GM12878 (cell line): Measurements from ENCODE around the gene CLSTN2. TPM values are rescaled to one million over a fixed set of nuclear protein-coding genes. Genes with fewer than 3 reads are reported as not detected.

Experiments used
- ATAC-seq: fragments of 200-7000 bp; cut with Tn5 transposase; 3 replicates; pipeline ENCODE4 v1.9.1; 2020; ENCODE audit warnings: mild to moderate bottlenecking, moderate library complexity
- BruUV-seq: library from RNA; stranded (reverse); fragments of 400-500 nt; replicated peaks from 2 replicates; lab custom pipeline; 2021; lab: Mats Ljungman, UMichigan
- CTCF ChIA-PET: fragments of 300-600 bp; sonication (Branson Sonifier 250); formaldehyde crosslinking; extraction: SDS; loops from one replicate; lab custom pipeline; 2021; ENCODE audit warnings: inconsistent platforms; lab: Yijun Ruan, JAX
- POLR2A ChIA-PET: fragments of 350-600 bp; formaldehyde crosslinking; extraction: SDS; loops from one replicate; lab custom pipeline; 2021; ENCODE audit warnings: inconsistent platforms; lab: Charles Lee
- RAD21 ChIA-PET: fragments of 300-600 bp; sonication (Branson Sonifier 250); formaldehyde crosslinking; loops from one replicate; lab custom pipeline; 2023; ENCODE audit warnings: antibody characterized with exemption; ENCODE audit not compliant: unreplicated experiment; lab: Charles Lee
- SMC1A ChIA-PET: fragments of 300-600 bp; sonication (Branson Sonifier 250); formaldehyde crosslinking; loops from one replicate; lab custom pipeline; 2023; ENCODE audit not compliant: unreplicated experiment, uncharacterized antibody; lab: Charles Lee
- DNase-seq: peaks from one replicate; pipeline ENCODE4 v3.0.0-alpha.2; 2011; ENCODE audit warnings: low read depth, low spot score
- FAIRE-seq: peaks from 3 replicates; lab custom pipeline; 2011; peaks lifted over from hg19 to GRCh38; lab: Jason Lieb, UNC
- H2AFZ ChIP-seq: 2 replicates; pipeline ENCODE4 v1.6.0; 2011; ENCODE audit warnings: low read depth, low read length, control low read depth; ENCODE audit not compliant: control insufficient read depth
- H3K27ac ChIP-seq: 2 replicates; pipeline ENCODE4 v1.5.1; 2011; ENCODE audit warnings: control low read depth; ENCODE audit not compliant: control insufficient read depth, insufficient read depth
- H3K27me3 ChIP-seq, 2 experiments: replicated peaks in 1 of 2; 2 replicates each; pipeline versions ENCODE4 v1.6.0 to v1.6.1; 2011; ENCODE audit warnings: low read length in 1 of 2; ENCODE audit not compliant: control insufficient read depth in 2 of 2, insufficient read depth in 2 of 2
- H3K36me3 ChIP-seq, 2 experiments: 2 replicates each; pipeline ENCODE4 v1.5.1; 2011; ENCODE audit warnings: low read length in 1 of 2; ENCODE audit not compliant: control insufficient read depth in 2 of 2, insufficient read depth in 2 of 2
- H3K4me1 ChIP-seq: 2 replicates; pipeline ENCODE4 v1.6.1; 2011; ENCODE audit warnings: mild to moderate bottlenecking, low read length, moderate library complexity, mixed read lengths; ENCODE audit not compliant: control insufficient read depth, insufficient read depth
- H3K4me2 ChIP-seq: 2 replicates; pipeline ENCODE4 v1.6.0; 2011; ENCODE audit warnings: control low read depth; ENCODE audit not compliant: control insufficient read depth, insufficient read depth
- H3K4me3 ChIP-seq: fragments of 200-600 bp; sonication (generic); 2 replicates; pipeline ENCODE4 v1.5.1; 2016
- H3K79me2 ChIP-seq: 2 replicates; pipeline ENCODE4 v1.6.0; 2011; ENCODE audit warnings: low read length; ENCODE audit not compliant: control insufficient read depth, insufficient read depth
- H3K9ac ChIP-seq: 2 replicates; pipeline ENCODE4 v1.8.0; 2011; ENCODE audit warnings: low read length, control low read depth, mixed read lengths; ENCODE audit not compliant: control insufficient read depth, insufficient read depth
- H3K9me3 ChIP-seq: replicated peaks from 3 replicates; pipeline ENCODE4 v1.5.1; 2011; ENCODE audit warnings: mild to moderate bottlenecking, low read length; ENCODE audit not compliant: control insufficient read depth, insufficient read depth
- H4K20me1 ChIP-seq: 2 replicates; pipeline ENCODE4 v1.6.0; 2011; ENCODE audit not compliant: control insufficient read depth, insufficient read depth
- BACH1 ChIP-seq: fragments of 450-650 bp; IDR thresholded peaks from 2 replicates; pipeline ENCODE4 v1.6.1; 2017; ENCODE audit warnings: mild to moderate bottlenecking, borderline replicate concordance
- CEBPB ChIP-seq, 2 experiments: fragments of 150-350 bp in 1 of 2; IDR thresholded peaks; 2 replicates each; pipeline ENCODE4 v1.6.1; 2012 to 2014; ENCODE audit warnings: low read depth in 2 of 2, low read length in 2 of 2, borderline replicate concordance in 1 of 2, inconsistent platforms in 1 of 2
- CHD4 ChIP-seq: fragments of 200-600 bp; sonication (generic); IDR thresholded peaks from 2 replicates; pipeline ENCODE4 v1.6.1; 2016; ENCODE audit warnings: mild to moderate bottlenecking
- CREM ChIP-seq: IDR thresholded peaks from 2 replicates; pipeline ENCODE4 v1.6.1; 2014; ENCODE audit warnings: antibody characterized with exemption, low read depth
- EP300 ChIP-seq, 2 experiments: fragments of 150-350 bp in 1 of 2; IDR thresholded peaks; 2 replicates each; pipeline ENCODE4 v1.6.1; 2011 to 2012; ENCODE audit warnings: low read depth in 2 of 2, low read length in 2 of 2, borderline replicate concordance in 1 of 2, improper control_type of control experiment in 1 of 2, inconsistent platforms in 1 of 2; ENCODE audit not compliant: control insufficient read depth in 1 of 2
- ESRRA ChIP-seq: IDR thresholded peaks from 2 replicates; pipeline ENCODE4 v1.6.1; 2012; ENCODE audit warnings: mild to moderate bottlenecking, low read length, improper control_type of control experiment
- FOXK2 ChIP-seq: fragments of 450-650 bp; IDR thresholded peaks from 2 replicates; pipeline ENCODE4 v1.6.1; 2017; ENCODE audit warnings: mild to moderate bottlenecking, moderate library complexity
- GABPA ChIP-seq: IDR thresholded peaks from 2 replicates; pipeline ENCODE4 v1.6.1; 2014; ENCODE audit warnings: antibody characterized with exemption, low read depth, mild to moderate bottlenecking, inconsistent platforms
- MYC ChIP-seq: IDR thresholded peaks from 2 replicates; pipeline ENCODE4 v1.6.1; 2011; ENCODE audit warnings: mild to moderate bottlenecking, low read length, moderate library complexity, inconsistent platforms; ENCODE audit not compliant: insufficient read depth, insufficient replicate concordance, insufficient read length, severe bottlenecking
- NFIC ChIP-seq: IDR thresholded peaks from 2 replicates; pipeline ENCODE4 v1.6.1; 2012; ENCODE audit warnings: low read depth, mild to moderate bottlenecking, inconsistent platforms, low read length, moderate library complexity
- NR2F1 ChIP-seq: fragments of 450-650 bp; conservative IDR thresholded peaks from 2 replicates; pipeline ENCODE4 v1.6.1; 2017; ENCODE audit warnings: mild to moderate bottlenecking
- SMAD1 ChIP-seq: fragments of 450-650 bp; IDR thresholded peaks from 2 replicates; pipeline ENCODE4 v1.6.1; 2018; ENCODE audit warnings: mild to moderate bottlenecking, low read depth; ENCODE audit not compliant: partially characterized antibody
- SMAD5 ChIP-seq: IDR thresholded peaks from 2 replicates; pipeline ENCODE4 v1.6.1; 2016; ENCODE audit warnings: antibody characterized with exemption, low read depth
- SUPT20H ChIP-seq: IDR thresholded peaks from 2 replicates; pipeline ENCODE4 v1.6.1; 2011; ENCODE audit warnings: low read depth, mild to moderate bottlenecking, low read length, moderate library complexity, borderline replicate concordance; ENCODE audit not compliant: control insufficient read depth
- TCF12 ChIP-seq: IDR thresholded peaks from 2 replicates; pipeline ENCODE4 v1.6.1; 2011; ENCODE audit warnings: low read depth, mild to moderate bottlenecking, low read length
- ZBTB4 ChIP-seq: fragments of 450-650 bp; formaldehyde crosslinking; IDR thresholded peaks from 2 replicates; pipeline ENCODE4 v1.4.0; 2022; ENCODE audit warnings: mild to moderate bottlenecking, moderate library complexity
- ZNF207 ChIP-seq: fragments of 450-650 bp; IDR thresholded peaks from 2 replicates; pipeline ENCODE4 v1.6.1; 2014; ENCODE audit warnings: antibody characterized with exemption, mild to moderate bottlenecking, borderline replicate concordance
- ZNF24 ChIP-seq: fragments of 450-650 bp; IDR thresholded peaks from 2 replicates; pipeline ENCODE4 v1.6.1; 2017; ENCODE audit warnings: antibody characterized with exemption, mild to moderate bottlenecking
- WGBS: methylation state at CpG from one replicate; pipeline ENCODE4 v1.1.6; 2016; ENCODE audit warnings: low lambda C conversion rate; ENCODE audit not compliant: insufficient replicate concordance, insufficient coverage; ENCODE audit errors: missing lambda C conversion rate; 5-methylcytosine and 5-hydroxymethylcytosine counted together
- in situ Hi-C: fragments of 300-500 bp; cut with MboI; formaldehyde crosslinking; loops from 9 replicates; pipeline ENCODE4 v1.14.3; 2018; ENCODE audit warnings: mixed read lengths
- intact Hi-C: fragments of 100-400 bp; cut with micrococcal nuclease; formaldehyde crosslinking; loops from one replicate; pipeline ENCODE4 v1.14.2; 2022; ENCODE audit not compliant: unreplicated experiment
- polyA plus RNA-seq, 11 experiments: library from polyadenylated mRNA; depleted of rRNA in 4 of 11; unstranded in 6 of 11; stranded (reverse) in 5 of 11; fragments of >200 nt; fragmentation: Nextera tagmentation in 4 of 11; fragmentation: Illumina TruSeq in 1 of 11; extraction: Ambion mirVana in 4 of 11; extraction: Trizol in 1 of 11; gene quantifications; 1 replicate in 1 of 11; 2 replicates in 10 of 11; pipeline versions ENCODE4 v1.2.1 to v1.2.3, GENCODE V29; 2011 to 2016; ENCODE audit warnings: inconsistent platforms in 2 of 11, missing spikeins in 2 of 11, low read depth in 1 of 11
- total RNA-seq, 4 experiments: library from RNA; depleted of rRNA in 3 of 4; stranded (reverse); fragments of >200 nt in 3 of 4; fragmentation: Illumina TruSeq in 1 of 4; extraction: Trizol in 1 of 4; gene quantifications; 2 replicates each; pipeline versions ENCODE4 v1.2.1 to v1.2.3, GENCODE V29; 2013 to 2021
- TF ChIP-seq, protein P1 (sequence below): fragments of 450-650 bp; IDR thresholded peaks from 2 replicates; pipeline ENCODE4 v1.6.1; 2016; ENCODE audit warnings: mild to moderate bottlenecking

The CLSTN2 gene
- total and polyA plus RNA-seq, 10 of the 15 experiments (the other 5 are each of a cell fraction or from before 2014, with no cell fraction given), result under 0.01 to 0.10 (median under 0.01) TPM; not detected in 5

DNA sequence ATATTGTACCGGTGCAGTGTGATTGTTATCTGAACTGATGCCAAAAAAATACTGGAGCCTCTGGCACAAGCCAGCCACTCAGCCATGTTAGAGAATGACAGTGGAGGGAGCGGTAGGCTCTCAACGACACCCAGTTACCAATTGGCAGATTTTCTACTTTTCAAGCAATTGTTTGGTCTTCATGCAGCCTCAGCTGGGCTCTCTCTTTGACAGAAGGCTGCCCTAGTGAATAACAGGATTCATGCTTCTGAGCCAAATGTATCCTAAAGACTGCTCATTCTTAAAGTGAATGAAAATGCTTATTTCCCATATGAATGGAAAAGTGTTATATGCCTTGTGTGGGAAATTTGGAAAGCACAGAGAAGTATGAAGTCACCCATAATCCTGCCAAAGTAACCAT lies 481.7 kb downstream of the CLSTN2 start:
- no peak for TF ChIP-seq CEBPB (IDR thresholded peaks at IDR 0.05; ENCODE audit: borderline replicate concordance in 1 of 2, low read depth in 2 of 2, low read length in 2 of 2)
- TF ChIP-seq TCF12, result no peak
- no peak for TF ChIP-seq EP300 (IDR thresholded peaks at IDR 0.05; ENCODE audit: borderline replicate concordance in 1 of 2, control insufficient read depth in 1 of 2, low read depth in 2 of 2, low read length in 2 of 2)
- TF ChIP-seq SMAD1, result no peak
- TF ChIP-seq BACH1, result no peak
- TF ChIP-seq CREM, result no peak
- no peak for TF ChIP-seq FOXK2
- TF ChIP-seq SUPT20H, result no peak
- no peak for TF ChIP-seq MYC
- no peak for TF ChIP-seq ZBTB4 (CRISPR knock-in tag)
- no peak for TF ChIP-seq NR2F1
- no peak for TF ChIP-seq SMAD5
- TF ChIP-seq, protein P1, sequence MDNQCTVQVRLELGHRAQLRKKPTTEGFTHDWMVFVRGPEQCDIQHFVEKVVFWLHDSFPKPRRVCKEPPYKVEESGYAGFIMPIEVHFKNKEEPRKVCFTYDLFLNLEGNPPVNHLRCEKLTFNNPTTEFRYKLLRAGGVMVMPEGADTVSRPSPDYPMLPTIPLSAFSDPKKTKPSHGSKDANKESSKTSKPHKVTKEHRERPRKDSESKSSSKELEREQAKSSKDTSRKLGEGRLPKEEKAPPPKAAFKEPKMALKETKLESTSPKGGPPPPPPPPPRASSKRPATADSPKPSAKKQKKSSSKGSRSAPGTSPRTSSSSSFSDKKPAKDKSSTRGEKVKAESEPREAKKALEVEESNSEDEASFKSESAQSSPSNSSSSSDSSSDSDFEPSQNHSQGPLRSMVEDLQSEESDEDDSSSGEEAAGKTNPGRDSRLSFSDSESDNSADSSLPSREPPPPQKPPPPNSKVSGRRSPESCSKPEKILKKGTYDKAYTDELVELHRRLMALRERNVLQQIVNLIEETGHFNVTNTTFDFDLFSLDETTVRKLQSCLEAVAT, result no peak
- TF ChIP-seq GABPA, result no peak
- TF ChIP-seq ESRRA, result no peak
- no peak for TF ChIP-seq NFIC
- TF ChIP-seq ZNF24, result no peak
- no peak for TF ChIP-seq CHD4
- no peak for TF ChIP-seq ZNF207
- no peaks in the 10 kb centered on the region for H3K27me3 ChIP-seq
- no peak overlapping the region for H2AFZ ChIP-seq
- ChIA-PET RAD21 (no interaction called here), POLR2A (no interaction called here), CTCF (no interaction called here), SMC1A (no interaction called here)
- no peaks in the 10 kb centered on the region for H3K79me2 ChIP-seq
- H3K9me3 ChIP-seq, result no peaks in the 10 kb centered on the region
- no peak overlapping the region for H3K9ac ChIP-seq
- H3K36me3 ChIP-seq, result no peaks in the 10 kb centered on the region
- DNase-seq (no peak), FAIRE-seq (no peak), ATAC-seq (no peak)
- H3K4me1 ChIP-seq, result no peaks in the 10 kb centered on the region
- WGBS, result 73% methylated on average over 3 of the region's 3 CpGs
- no peak overlapping the region for H3K4me3 ChIP-seq
- no peak overlapping the region for H3K27ac ChIP-seq
- in situ Hi-C loops (no loop called here), intact Hi-C loops (no loop called here)
- BruUV-seq, result no TSS peak
- H3K4me2 ChIP-seq, result no peak overlapping the region
- H4K20me1 ChIP-seq, result no peaks in the 10 kb centered on the region
